GM11168 (cell line): Measurements from ENCODE around the gene ACR.

Experiments used
- in situ Hi-C: fragments of 300-500 bp; cut with MboI; formaldehyde crosslinking; loops from one replicate; pipeline ENCODE4 v1.12.0; 2022; ENCODE audit warnings: low sequenced_read_pairs; ENCODE audit not compliant: unreplicated experiment

The ACR gene

DNA sequence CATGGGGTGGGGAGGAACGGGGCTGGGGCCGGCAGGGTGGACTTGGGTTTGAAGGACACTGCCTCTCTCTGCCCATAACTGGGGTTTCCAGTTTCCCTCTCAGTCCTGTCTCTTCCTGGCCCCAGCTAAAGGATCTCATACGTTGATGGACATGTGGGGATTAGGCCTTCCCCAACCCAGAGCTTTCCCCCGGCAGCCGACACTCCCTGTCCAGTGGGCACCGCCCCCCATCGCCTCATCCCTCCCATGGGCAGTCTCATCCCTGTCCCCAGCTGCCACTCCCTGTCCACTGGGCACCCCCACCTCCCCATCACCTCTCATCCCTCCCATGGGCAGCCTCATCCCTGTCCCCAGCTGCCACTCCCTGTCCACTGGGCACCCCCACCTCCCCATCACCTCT is 22.2 kb upstream of the ACR start:
- in situ Hi-C loops = no loop called here

- in situ Hi-C loops = no loop called here
Observed at GRCh38 chr22:50716290-50717024, 21.5 kb upstream of the ACR start.

DNA sequence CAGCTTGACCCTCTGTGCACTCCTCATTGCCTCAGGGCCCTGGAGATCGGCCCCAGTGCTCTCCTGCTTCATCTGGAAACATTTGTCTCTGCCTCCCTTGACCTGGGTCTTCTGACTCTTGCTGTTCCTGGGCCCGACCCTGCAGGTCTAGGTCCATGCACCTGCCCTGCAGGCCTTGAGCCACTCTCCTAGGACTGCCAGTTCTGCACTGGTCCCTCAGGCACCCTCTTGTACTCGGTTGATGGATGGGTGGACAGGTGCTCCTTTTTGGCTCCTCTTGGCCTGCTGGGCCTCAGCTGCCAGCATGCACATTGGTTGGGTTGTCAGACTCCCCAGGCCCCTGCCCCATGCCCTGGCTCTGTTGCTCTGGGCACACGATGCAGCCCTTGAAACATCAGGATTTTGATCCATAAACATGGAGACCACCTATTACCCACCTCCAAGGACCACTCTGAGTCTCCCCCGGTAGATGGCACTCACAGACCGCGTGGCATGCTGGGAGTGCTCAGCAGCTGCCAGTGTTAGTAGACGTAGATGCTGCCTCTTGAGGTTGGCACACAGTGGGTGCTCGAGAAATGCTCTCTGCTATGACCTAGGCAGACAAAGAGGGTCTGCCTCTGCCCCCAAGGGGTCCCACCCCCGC is 20.2 kb upstream of the ACR start:
- in situ Hi-C loops = no loop called here

DNA sequence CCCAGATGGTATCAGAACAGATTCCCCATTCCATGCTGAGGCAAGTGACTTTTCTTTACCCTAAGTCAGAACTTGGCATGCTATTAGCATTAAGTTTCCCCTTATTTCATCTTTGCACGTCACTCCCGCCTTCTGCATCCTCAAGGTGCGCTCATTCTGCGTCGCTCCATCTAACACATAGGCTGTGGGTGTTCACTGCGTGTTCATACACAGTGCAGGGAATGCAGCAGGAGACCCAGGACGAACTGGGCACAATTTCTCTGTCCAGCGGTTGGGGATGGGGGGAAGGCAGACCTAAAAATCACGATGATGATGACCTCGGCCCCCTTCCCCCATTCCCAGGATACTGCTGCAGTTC is 19.7 kb upstream of the ACR start:
- in situ Hi-C loops = no loop called here

- in situ Hi-C loops = no loop called here
Observed at GRCh38 chr22:50719814-50720300, 18.1 kb upstream of the ACR start.

DNA sequence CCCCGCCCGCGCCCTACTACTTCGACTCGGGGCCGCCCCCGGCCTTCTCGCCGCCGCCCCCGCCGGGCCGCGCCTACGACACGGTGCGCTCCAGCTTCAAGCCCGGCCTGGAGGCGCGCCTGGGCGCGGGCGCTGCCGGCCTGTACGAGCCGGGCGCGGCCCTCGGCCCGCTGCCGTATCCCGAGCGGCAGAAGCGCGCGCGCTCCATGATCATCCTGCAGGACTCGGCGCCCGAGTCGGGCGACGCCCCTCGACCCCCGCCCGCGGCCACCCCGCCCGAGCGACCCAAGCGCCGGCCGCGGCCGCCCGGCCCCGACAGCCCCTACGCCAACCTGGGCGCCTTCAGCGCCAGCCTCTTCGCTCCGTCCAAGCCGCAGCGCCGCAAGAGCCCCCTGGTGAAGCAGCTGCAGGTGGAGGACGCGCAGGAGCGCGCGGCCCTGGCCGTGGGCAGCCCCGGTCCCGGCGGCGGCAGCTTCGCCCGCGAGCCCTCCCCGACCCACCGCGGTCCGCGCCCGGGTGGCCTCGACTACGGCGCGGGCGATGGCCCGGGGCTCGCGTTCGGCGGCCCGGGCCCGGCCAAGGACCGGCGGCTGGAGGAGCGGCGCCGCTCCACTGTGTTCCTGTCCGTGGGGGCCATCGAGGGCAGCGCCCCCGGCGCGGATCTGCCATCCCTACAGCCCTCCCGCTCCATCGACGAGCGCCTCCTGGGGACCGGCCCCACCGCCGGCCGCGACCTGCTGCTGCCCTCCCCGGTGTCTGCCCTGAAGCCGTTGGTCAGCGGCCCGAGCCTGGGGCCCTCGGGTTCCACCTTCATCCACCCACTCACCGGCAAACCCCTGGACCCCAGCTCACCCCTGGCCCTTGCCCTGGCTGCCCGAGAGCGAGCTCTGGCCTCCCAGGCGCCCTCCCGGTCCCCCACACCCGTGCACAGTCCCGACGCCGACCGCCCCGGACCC is 17.4 kb upstream of the ACR start:
- in situ Hi-C loops = no loop called here

- in situ Hi-C loops = no loop called here
Observed at GRCh38 chr22:50721257-50721844, 16.7 kb upstream of the ACR start.

- in situ Hi-C loops = no loop called here
Observed at GRCh38 chr22:50722048-50722701, 15.8 kb upstream of the ACR start.

- in situ Hi-C loops = no loop called here
Observed at GRCh38 chr22:50722716-50723428, 15.1 kb upstream of the ACR start.

- in situ Hi-C loops = no loop called here
Observed at GRCh38 chr22:50723991-50724390, 14.0 kb upstream of the ACR start.

DNA sequence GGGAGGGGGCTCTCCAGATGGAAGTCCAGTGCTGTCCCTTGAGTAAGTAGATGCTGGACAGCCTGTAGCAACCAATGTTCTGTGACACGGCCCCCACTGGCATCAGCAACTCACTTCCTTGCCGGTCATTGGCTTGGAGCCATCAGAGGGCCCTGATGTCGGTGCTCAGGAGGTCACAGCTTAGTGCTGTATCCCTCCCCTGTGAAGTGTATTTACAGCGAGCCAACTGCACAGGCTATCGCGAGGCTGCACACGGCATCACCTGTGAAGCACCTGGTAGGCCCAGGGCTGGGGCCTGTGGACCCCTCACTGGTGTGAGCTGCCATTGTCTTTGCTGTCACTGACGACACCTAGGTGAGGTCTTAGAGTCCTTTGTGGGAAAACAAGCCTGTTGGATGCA is 13.4 kb upstream of the ACR start:
- in situ Hi-C loops = no loop called here

- in situ Hi-C loops = no loop called here
Observed at GRCh38 chr22:50725597-50725996, 12.4 kb upstream of the ACR start.

- in situ Hi-C loops = no loop called here
Observed at GRCh38 chr22:50726643-50727340, 11.2 kb upstream of the ACR start.

GRCh38 chr22:50727678-50728522 is 10.1 kb upstream of the ACR start:
- in situ Hi-C loops = no loop called here

GRCh38 chr22:50728523-50728931 is 9.5 kb upstream of the ACR start:
- in situ Hi-C loops = no loop called here

- in situ Hi-C loops = no loop called here
Observed at GRCh38 chr22:50729391-50730012, 8.5 kb upstream of the ACR start.
